ENCODE measurements around the gene CTRB2. TPM values are rescaled to one million over a fixed set of nuclear protein-coding genes. Genes with fewer than 3 reads are reported as not detected.

CTRB2 gene
- polyA plus RNA-seq, 3 donors, result not detected

GRCh38 chr16:75226550-75227360 is 19.8 kb upstream of the CTRB2 start:
- intact Hi-C loops (cut with micrococcal nuclease), result no loop called here
- peaks cover 41 to 78% (median 59%) of the 10 kb centered on the region in 3 donors for H3K27me3 Mint-ChIP-seq (ENCODE audit: low read depth in 3 of 3)
- no peak overlapping the region for H3K27ac Mint-ChIP-seq
- H3K4me2 ChIP-seq (replicated peaks; ENCODE audit: extremely low read depth, low read length, poor library complexity, severe bottlenecking), result no peak overlapping the region
- no peaks in the 10 kb centered on the region for H3K4me1 ChIP-seq (ENCODE audit: control insufficient read depth in 1 of 2, insufficient read depth in 2 of 2, low read length in 2 of 2)
- DNase-seq, result no peak
- peaks cover 4% of the 10 kb centered on the region for H3K4me1 Mint-ChIP-seq
- 77% methylated on average over 8 of the region's 22 CpGs for WGBS (ENCODE audit: insufficient coverage)
- H3K79me2 ChIP-seq (ENCODE audit: insufficient read depth, low read length), result no peaks in the 10 kb centered on the region
- peaks cover 0 to 5% (median 0%) of the 10 kb centered on the region in 7 donors for H3K9me3 Mint-ChIP-seq
- no peaks in the 10 kb centered on the region for H3K36me3 Mint-ChIP-seq
- no peak overlapping the region for H3K9ac ChIP-seq (ENCODE audit: insufficient read depth, low read length, poor library complexity, severe bottlenecking)
- no peak for TF ChIP-seq CTCF (IDR thresholded peaks at IDR 0.05)
- H3K27ac ChIP-seq (ENCODE audit: low read depth in 1 of 2, low read length in 2 of 2), result no peak overlapping the region
- peaks cover 0 to 37% of the 10 kb centered on the region in 2 donors for H3K27me3 ChIP-seq (ENCODE audit: control insufficient read depth in 2 of 2, insufficient read depth in 2 of 2, low read length in 2 of 2)
- H3K4me3 ChIP-seq (replicated peaks in 1 of 3; ENCODE audit: low read depth in 2 of 3, low read length in 3 of 3), result no peak overlapping the region
- no peak overlapping the region for H2AFZ ChIP-seq (ENCODE audit: insufficient read depth, low read depth, low read length, poor library complexity, severe bottlenecking)
- H4K20me1 ChIP-seq (ENCODE audit: insufficient read depth, low read length), result no peaks in the 10 kb centered on the region
- no peak overlapping the region for H3K4me3 Mint-ChIP-seq
- no peaks in the 10 kb centered on the region for H3K36me3 ChIP-seq (replicated peaks in 1 of 2; ENCODE audit: control insufficient read depth in 1 of 2, insufficient read depth in 2 of 2, low read length in 2 of 2)
- no peaks in the 10 kb centered on the region for H3K9me3 ChIP-seq (replicated peaks in 1 of 2; ENCODE audit: control insufficient read depth in 1 of 2, insufficient read depth in 1 of 2, low read length in 2 of 2)

GRCh38 chr16:75225678-75226515 is 18.9 kb upstream of the CTRB2 start:
- Histone ChIP-seq H3K4me2 (replicated peaks; ENCODE audit: extremely low read depth, low read length, poor library complexity, severe bottlenecking) (no peak overlapping the region), H3K36me3 (replicated peaks in 1 of 2; ENCODE audit: control insufficient read depth in 1 of 2, insufficient read depth in 2 of 2, low read length in 2 of 2) (no peaks in the 10 kb centered on the region), H3K27me3 (ENCODE audit: control insufficient read depth in 2 of 2, insufficient read depth in 2 of 2, low read length in 2 of 2) (peaks cover 0 to 33% of the 10 kb centered on the region in 2 donors), H2AFZ (ENCODE audit: insufficient read depth, low read depth, low read length, poor library complexity, severe bottlenecking) (no peak overlapping the region), H4K20me1 (ENCODE audit: insufficient read depth, low read length) (no peaks in the 10 kb centered on the region), H3K9ac (ENCODE audit: insufficient read depth, low read length, poor library complexity, severe bottlenecking) (no peak overlapping the region), H3K9me3 (replicated peaks in 1 of 2; ENCODE audit: control insufficient read depth in 1 of 2, insufficient read depth in 1 of 2, low read length in 2 of 2) (no peaks in the 10 kb centered on the region), H3K79me2 (ENCODE audit: insufficient read depth, low read length) (no peaks in the 10 kb centered on the region), H3K4me3 (replicated peaks in 1 of 3; ENCODE audit: low read depth in 2 of 3, low read length in 3 of 3) (no peak overlapping the region), H3K27ac (ENCODE audit: low read depth in 1 of 2, low read length in 2 of 2) (no peak overlapping the region), H3K4me1 (ENCODE audit: control insufficient read depth in 1 of 2, insufficient read depth in 2 of 2, low read length in 2 of 2) (no peaks in the 10 kb centered on the region)
- WGBS (ENCODE audit: insufficient coverage), result 91% methylated on average over 13 of the region's 26 CpGs
- H3K27me3 Mint-ChIP-seq (ENCODE audit: low read depth in 3 of 3), result peaks cover 32 to 78% (median 53%) of the 10 kb centered on the region in 3 donors
- no peaks in the 10 kb centered on the region for H3K36me3 Mint-ChIP-seq
- no peak for DNase-seq
- H3K27ac Mint-ChIP-seq, result no peak overlapping the region
- TF ChIP-seq CTCF (IDR thresholded peaks at IDR 0.05), result no peak
- intact Hi-C loops (cut with micrococcal nuclease), result loop anchor here in 1 of 2 donors (2.0 kb wide), 1 partner anchor 19 kb away; the partner anchor contains the start of gene CTRB2
- peaks cover 0 to 5% (median 0%) of the 10 kb centered on the region in 7 donors for H3K9me3 Mint-ChIP-seq
- H3K4me3 Mint-ChIP-seq, result no peak overlapping the region
- peaks cover 4% of the 10 kb centered on the region for H3K4me1 Mint-ChIP-seq

Measured in CD14-positive monocyte (primary cell).